ENCODE measurements around the gene TUBB2A. TPM values are rescaled to one million over a fixed set of nuclear protein-coding genes. Genes with fewer than 3 reads are reported as not detected.

The TUBB2A gene
- total and polyA plus RNA-seq, 10 of the 15 experiments (the other 5 are each of a cell fraction or from before 2014, with no cell fraction given) = 2.2 to 49.5 (median 31.3) TPM

GRCh38 chr6:3186974-3187382 is 29.6 kb upstream of the TUBB2A start (continued):
- TF ChIP-seq, protein P1, sequence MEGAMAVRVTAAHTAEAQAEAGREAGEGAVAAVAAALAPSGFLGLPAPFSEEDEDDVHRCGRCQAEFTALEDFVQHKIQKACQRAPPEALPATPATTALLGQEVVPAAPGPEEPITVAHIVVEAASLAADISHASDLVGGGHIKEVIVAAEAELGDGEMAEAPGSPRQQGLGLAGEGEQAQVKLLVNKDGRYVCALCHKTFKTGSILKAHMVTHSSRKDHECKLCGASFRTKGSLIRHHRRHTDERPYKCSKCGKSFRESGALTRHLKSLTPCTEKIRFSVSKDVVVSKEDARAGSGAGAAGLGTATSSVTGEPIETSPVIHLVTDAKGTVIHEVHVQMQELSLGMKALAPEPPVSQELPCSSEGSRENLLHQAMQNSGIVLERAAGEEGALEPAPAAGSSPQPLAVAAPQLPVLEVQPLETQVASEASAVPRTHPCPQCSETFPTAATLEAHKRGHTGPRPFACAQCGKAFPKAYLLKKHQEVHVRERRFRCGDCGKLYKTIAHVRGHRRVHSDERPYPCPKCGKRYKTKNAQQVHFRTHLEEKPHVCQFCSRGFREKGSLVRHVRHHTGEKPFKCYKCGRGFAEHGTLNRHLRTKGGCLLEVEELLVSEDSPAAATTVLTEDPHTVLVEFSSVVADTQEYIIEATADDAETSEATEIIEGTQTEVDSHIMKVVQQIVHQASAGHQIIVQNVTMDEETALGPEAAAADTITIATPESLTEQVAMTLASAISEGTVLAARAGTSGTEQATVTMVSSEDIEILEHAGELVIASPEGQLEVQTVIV (IDR thresholded peaks at IDR 0.05; ENCODE audit: borderline replicate concordance, partially characterized antibody) = no peak
- TF ChIP-seq IKZF2 (IDR thresholded peaks at IDR 0.05) (no peak), EZH2 (IDR thresholded peaks at IDR 0.05; ENCODE audit: borderline replicate concordance, control insufficient read depth, low read depth, low read length) (no peak), LARP7 (IDR thresholded peaks at IDR 0.05) (no peak), TCF12 (IDR thresholded peaks at IDR 0.05; ENCODE audit: low read depth, low read length) (0 out of 2 replicates have a peak, but pooled peaks have one; percentile 51), NKRF (conservative IDR thresholded peaks at IDR 0.05) (no peak), ZNF622 (IDR thresholded peaks at IDR 0.05) (no peak), ZNF217 (IDR thresholded peaks at IDR 0.05) (no peak), TARDBP (IDR thresholded peaks at IDR 0.05; ENCODE audit: borderline replicate concordance) (no peak), MTA2 (IDR thresholded peaks at IDR 0.05; ENCODE audit: low read depth) (no peak), NFIC (IDR thresholded peaks at IDR 0.05; ENCODE audit: low read depth, low read length) (peak; percentile 65; the same call in 1 of the 2 replicates), FOXM1 (IDR thresholded peaks at IDR 0.05; ENCODE audit: low read depth, low read length) (peak; percentile 59; the same call in 1 of the 2 replicates), CREB1 (IDR thresholded peaks at IDR 0.05; ENCODE audit: low read depth) (0 out of 2 replicates have a peak, but pooled peaks have one; percentile 17), RUNX3 (IDR thresholded peaks at IDR 0.05; ENCODE audit: low read length) (peak; percentile 86), NR2C2 (IDR thresholded peaks at IDR 0.05; ENCODE audit: borderline replicate concordance, control insufficient read depth, insufficient read length, low read depth) (no peak), TCF3 (IDR thresholded peaks at IDR 0.05; ENCODE audit: borderline replicate concordance, insufficient read depth, low read depth, low read length) (0 out of 2 replicates have a peak, but pooled peaks have one; percentile 31), NFYA (IDR thresholded peaks at IDR 0.05; ENCODE audit: borderline replicate concordance, low read depth, low read length) (no peak), CHD4 (IDR thresholded peaks at IDR 0.05) (no peak), STAT1 (conservative IDR thresholded peaks at IDR 0.05) (no peak), EED (IDR thresholded peaks at IDR 0.05; ENCODE audit: low read depth) (peak; percentile 63), EGR1 (IDR thresholded peaks at IDR 0.05; ENCODE audit: borderline replicate concordance in 1 of 2, low read depth in 2 of 2, low read length in 2 of 2) (no peak), BACH1 (IDR thresholded peaks at IDR 0.05; ENCODE audit: borderline replicate concordance) (no peak)
- TF ChIP-seq, protein P2, sequence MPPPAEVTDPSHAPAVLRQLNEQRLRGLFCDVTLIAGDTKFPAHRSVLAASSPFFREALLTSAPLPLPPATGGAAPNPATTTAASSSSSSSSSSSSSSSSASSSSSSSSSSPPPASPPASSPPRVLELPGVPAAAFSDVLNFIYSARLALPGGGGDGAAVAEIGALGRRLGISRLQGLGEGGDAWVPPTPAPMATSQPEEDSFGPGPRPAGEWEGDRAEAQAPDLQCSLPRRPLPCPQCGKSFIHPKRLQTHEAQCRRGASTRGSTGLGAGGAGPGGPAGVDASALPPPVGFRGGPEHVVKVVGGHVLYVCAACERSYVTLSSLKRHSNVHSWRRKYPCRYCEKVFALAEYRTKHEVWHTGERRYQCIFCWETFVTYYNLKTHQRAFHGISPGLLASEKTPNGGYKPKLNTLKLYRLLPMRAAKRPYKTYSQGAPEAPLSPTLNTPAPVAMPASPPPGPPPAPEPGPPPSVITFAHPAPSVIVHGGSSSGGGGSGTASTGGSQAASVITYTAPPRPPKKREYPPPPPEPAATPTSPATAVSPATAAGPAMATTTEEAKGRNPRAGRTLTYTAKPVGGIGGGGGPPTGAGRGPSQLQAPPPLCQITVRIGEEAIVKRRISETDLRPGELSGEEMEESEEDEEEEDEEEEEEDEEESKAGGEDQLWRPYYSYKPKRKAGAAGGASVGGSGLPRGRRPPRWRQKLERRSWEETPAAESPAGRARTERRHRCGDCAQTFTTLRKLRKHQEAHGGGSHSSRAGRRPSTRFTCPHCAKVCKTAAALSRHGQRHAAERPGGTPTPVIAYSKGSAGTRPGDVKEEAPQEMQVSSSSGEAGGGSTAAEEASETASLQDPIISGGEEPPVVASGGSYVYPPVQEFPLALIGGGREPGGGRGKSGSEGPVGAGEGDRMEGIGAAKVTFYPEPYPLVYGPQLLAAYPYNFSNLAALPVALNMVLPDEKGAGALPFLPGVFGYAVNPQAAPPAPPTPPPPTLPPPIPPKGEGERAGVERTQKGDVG (CRISPR knock-in tag; IDR thresholded peaks at IDR 0.05) = no peak
- TF ChIP-seq, protein P3, sequence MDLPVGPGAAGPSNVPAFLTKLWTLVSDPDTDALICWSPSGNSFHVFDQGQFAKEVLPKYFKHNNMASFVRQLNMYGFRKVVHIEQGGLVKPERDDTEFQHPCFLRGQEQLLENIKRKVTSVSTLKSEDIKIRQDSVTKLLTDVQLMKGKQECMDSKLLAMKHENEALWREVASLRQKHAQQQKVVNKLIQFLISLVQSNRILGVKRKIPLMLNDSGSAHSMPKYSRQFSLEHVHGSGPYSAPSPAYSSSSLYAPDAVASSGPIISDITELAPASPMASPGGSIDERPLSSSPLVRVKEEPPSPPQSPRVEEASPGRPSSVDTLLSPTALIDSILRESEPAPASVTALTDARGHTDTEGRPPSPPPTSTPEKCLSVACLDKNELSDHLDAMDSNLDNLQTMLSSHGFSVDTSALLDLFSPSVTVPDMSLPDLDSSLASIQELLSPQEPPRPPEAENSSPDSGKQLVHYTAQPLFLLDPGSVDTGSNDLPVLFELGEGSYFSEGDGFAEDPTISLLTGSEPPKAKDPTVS (IDR thresholded peaks at IDR 0.05; ENCODE audit: low read depth, low read length) = no peak

All from GM12878 (cell line).